Measurements from ENCODE around the gene SLC47A1. TPM values are rescaled to one million over a fixed set of nuclear protein-coding genes. Genes with fewer than 3 reads are reported as not detected.
A peak's percentile ranks its signal among the peaks of the same experiment; 100 is the strongest.

SLC47A1 gene
- total and polyA plus RNA-seq, 2 of the 13 experiments (the other 11 are each of a cell fraction or from before 2014, with no cell fraction given): 42.1 to 67.5 TPM

GRCh38 chr17:19533718-19534561, at the start of gene SLC47A1 (continued):
- peak; percentile 44; the same call in 1 of the 2 replicates for TF ChIP-seq NR2F6 (IDR thresholded peaks at IDR 0.05)
- peak; percentile 45; the same call in 1 of the 2 replicates for TF ChIP-seq NR2F6 (CRISPR knock-in tag; IDR thresholded peaks at IDR 0.05)
- TF ChIP-seq NFE2L2 (IDR thresholded peaks at IDR 0.05; ENCODE audit: low read length): no peak
- TF ChIP-seq REL (CRISPR knock-in tag; conservative IDR thresholded peaks at IDR 0.05): 0 out of 2 replicates have a peak, but pooled peaks have one; percentile 49
- 0 out of 2 replicates have a peak, but pooled peaks have one; percentile 44 for TF ChIP-seq NR1H2 (CRISPR knock-in tag; IDR thresholded peaks at IDR 0.05; ENCODE audit: borderline replicate concordance, low read depth)
- no peak for TF ChIP-seq TCF12 (IDR thresholded peaks at IDR 0.05)
- peak; percentile 64 for TF ChIP-seq TCF12 (CRISPR knock-in tag; IDR thresholded peaks at IDR 0.05)
- no peak for TF ChIP-seq SATB2 (CRISPR knock-in tag; IDR thresholded peaks at IDR 0.05)
- TF ChIP-seq JUN (CRISPR knock-in tag; IDR thresholded peaks at IDR 0.05): no peak
- no peak for TF ChIP-seq NCOA1 (CRISPR knock-in tag; IDR thresholded peaks at IDR 0.05)
- TF ChIP-seq ZNF780A (CRISPR knock-in tag; IDR thresholded peaks at IDR 0.05): no peak
- no peak for TF ChIP-seq HOXA7 (CRISPR knock-in tag; IDR thresholded peaks at IDR 0.05)
- no peak for TF ChIP-seq NR3C1 (CRISPR knock-in tag; IDR thresholded peaks at IDR 0.05)
- peak; percentile 31 for TF ChIP-seq POGK (CRISPR knock-in tag; conservative IDR thresholded peaks at IDR 0.05)
- TF ChIP-seq SETDB1 (CRISPR knock-in tag; IDR thresholded peaks at IDR 0.05; ENCODE audit: borderline replicate concordance): no peak
- peak; percentile 71; the same call in 1 of the 2 replicates for TF ChIP-seq KDM2A (CRISPR knock-in tag; IDR thresholded peaks at IDR 0.05; ENCODE audit: borderline replicate concordance, low read depth)
- TF ChIP-seq TFDP2 (CRISPR knock-in tag; IDR thresholded peaks at IDR 0.05): peak; percentile 32; the same call in 1 of the 2 replicates
- no peak; the same call in 1 of the 2 replicates for TF ChIP-seq FOXJ3 (CRISPR knock-in tag; IDR thresholded peaks at IDR 0.05; ENCODE audit: borderline replicate concordance)
- no peak for TF ChIP-seq ZUFSP (CRISPR knock-in tag; IDR thresholded peaks at IDR 0.05; ENCODE audit: borderline replicate concordance)
- TF ChIP-seq LRRFIP1 (CRISPR knock-in tag; conservative IDR thresholded peaks at IDR 0.05): no peak
- no peak for TF ChIP-seq PTBP1 (IDR thresholded peaks at IDR 0.05; ENCODE audit: low read depth, low read length, poor library complexity, severe bottlenecking)
- no peak for TF ChIP-seq FOXO1 (CRISPR knock-in tag; IDR thresholded peaks at IDR 0.05)
